HG03439 (cell line): Measurements from ENCODE around the gene RAPGEF2.
"Not testable (repeated sequence)": the region's sequence is repeated elsewhere in the genome, so short reads cannot be mapped to it uniquely, and the experiment has no call there.

ENCODE experiments used
- ATAC-seq: cut with Tn5 transposase; IDR thresholded peaks from one replicate; pipeline ENCODE4 v1.9.1; 2021; ENCODE audit warnings: mild to moderate bottlenecking, moderate library complexity; ENCODE audit not compliant: unreplicated experiment

RAPGEF2 gene

GRCh38 chr4:159159611-159160010 lies 56.7 kb downstream of the RAPGEF2 start:
- no peak for ATAC-seq

GRCh38 chr4:159160242-159160641 lies 57.4 kb downstream of the RAPGEF2 start:
- no peak for ATAC-seq

GRCh38 chr4:159161436-159161835 lies 58.6 kb downstream of the RAPGEF2 start:
- not testable (repeated sequence) for ATAC-seq

GRCh38 chr4:159162576-159162975 lies 59.7 kb downstream of the RAPGEF2 start:
- ATAC-seq = no peak

- no peak for ATAC-seq
Measured at GRCh38 chr4:159163521-159163920, 60.6 kb downstream of the RAPGEF2 start.

GRCh38 chr4:159169404-159170302 lies 66.8 kb downstream of the RAPGEF2 start:
- ATAC-seq = peak; percentile 60

GRCh38 chr4:159171287-159171686 lies 68.4 kb downstream of the RAPGEF2 start:
- no peak for ATAC-seq

- ATAC-seq = no peak
Measured at GRCh38 chr4:159173886-159174285, 71.0 kb downstream of the RAPGEF2 start.

GRCh38 chr4:159174645-159175084 lies 71.8 kb downstream of the RAPGEF2 start:
- no peak for ATAC-seq

GRCh38 chr4:159175085-159175988 lies 72.5 kb downstream of the RAPGEF2 start:
- ATAC-seq = peak; percentile 53

GRCh38 chr4:159175989-159176375 lies 73.1 kb downstream of the RAPGEF2 start:
- no peak for ATAC-seq

GRCh38 chr4:159177265-159178150 lies 74.6 kb downstream of the RAPGEF2 start:
- ATAC-seq = peak; percentile 44

GRCh38 chr4:159178151-159178546 lies 75.3 kb downstream of the RAPGEF2 start:
- ATAC-seq = peak; percentile 27

GRCh38 chr4:159178979-159179969 lies 76.4 kb downstream of the RAPGEF2 start:
- ATAC-seq = no peak

- not testable (repeated sequence) for ATAC-seq
Measured at GRCh38 chr4:159183885-159184605, 81.2 kb downstream of the RAPGEF2 start.

- no peak for ATAC-seq
Measured at GRCh38 chr4:159185591-159186023, 82.7 kb downstream of the RAPGEF2 start.

GRCh38 chr4:159188646-159189045 lies 85.8 kb downstream of the RAPGEF2 start:
- ATAC-seq = no peak

- ATAC-seq = no peak
Measured at GRCh38 chr4:159190651-159191050, 87.8 kb downstream of the RAPGEF2 start.

GRCh38 chr4:159191989-159192388 lies 89.1 kb downstream of the RAPGEF2 start:
- ATAC-seq = no peak
